Measurements from ENCODE around the gene LINS1.

Gene LINS1

DNA sequence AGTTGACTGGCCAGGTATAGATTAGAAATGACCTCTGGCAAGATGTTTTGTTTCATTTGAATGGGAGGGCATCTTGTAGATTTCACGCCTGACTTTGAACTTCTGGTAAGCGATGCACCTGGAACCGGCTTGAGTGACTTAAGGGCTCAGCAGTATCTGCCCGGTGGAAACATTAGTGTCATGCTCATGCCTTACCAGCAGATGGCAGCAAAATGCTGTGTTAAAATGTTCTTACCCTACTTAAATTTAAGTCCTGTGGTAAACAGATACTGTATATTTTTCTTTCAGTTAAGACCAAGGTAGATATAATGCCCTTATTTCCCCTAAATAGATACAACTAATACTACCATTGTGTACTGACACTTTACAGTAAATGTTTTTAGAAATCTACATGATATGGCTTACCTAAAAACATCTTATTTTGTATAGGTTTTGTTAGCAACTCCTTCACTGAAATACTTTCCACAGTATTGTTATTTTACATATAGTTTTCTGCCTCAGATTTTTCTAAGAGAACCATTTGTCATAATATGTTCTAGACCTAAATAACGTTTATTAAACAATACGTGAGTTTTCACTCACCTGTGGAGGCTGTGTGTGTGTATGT is 25.9 kb upstream of the LINS1 start:
- DNase-seq (peak; percentile 36), ATAC-seq (replicated peaks) (peak; percentile 81 to 82)
- Mint-ChIP-seq H3K27ac (no peak overlapping the region), H3K9me3 (no peaks in the 10 kb centered on the region), H3K4me3 (no peak overlapping the region), H3K27me3 (no peaks in the 10 kb centered on the region), H3K4me1 (peaks cover 0 to 10% of the 10 kb centered on the region in 2 donors), H3K36me3 (peaks cover 15 to 27% of the 10 kb centered on the region in 2 donors)

DNA sequence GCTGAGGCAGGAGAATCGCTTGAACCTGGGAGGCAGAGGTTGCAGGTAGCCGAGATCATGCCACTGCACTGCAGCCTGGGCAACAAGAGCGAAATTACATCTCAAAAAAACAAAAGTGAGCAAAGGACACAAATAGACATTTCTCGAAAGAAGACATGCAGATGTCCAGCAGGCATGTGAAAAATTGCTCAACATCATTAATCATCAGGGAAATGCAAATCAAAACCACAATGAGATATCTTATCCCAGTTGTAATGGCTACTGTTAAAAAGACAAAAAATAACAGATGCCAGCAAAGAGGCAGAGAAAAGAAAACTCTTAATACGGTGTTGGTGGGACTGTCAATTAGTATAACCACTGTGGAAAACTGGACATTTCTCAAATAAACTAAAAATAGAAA is 21.3 kb upstream of the LINS1 start:
- Mint-ChIP-seq H3K4me1 (peaks cover 6 to 8% of the 10 kb centered on the region in 2 donors), H3K9me3 (no peaks in the 10 kb centered on the region), H3K36me3 (peaks cover 25 to 32% of the 10 kb centered on the region in 2 donors), H3K27me3 (no peaks in the 10 kb centered on the region), H3K4me3 (no peak overlapping the region), H3K27ac (no peak overlapping the region)
- no peak for ATAC-seq (replicated peaks)
- no peak for DNase-seq

DNA sequence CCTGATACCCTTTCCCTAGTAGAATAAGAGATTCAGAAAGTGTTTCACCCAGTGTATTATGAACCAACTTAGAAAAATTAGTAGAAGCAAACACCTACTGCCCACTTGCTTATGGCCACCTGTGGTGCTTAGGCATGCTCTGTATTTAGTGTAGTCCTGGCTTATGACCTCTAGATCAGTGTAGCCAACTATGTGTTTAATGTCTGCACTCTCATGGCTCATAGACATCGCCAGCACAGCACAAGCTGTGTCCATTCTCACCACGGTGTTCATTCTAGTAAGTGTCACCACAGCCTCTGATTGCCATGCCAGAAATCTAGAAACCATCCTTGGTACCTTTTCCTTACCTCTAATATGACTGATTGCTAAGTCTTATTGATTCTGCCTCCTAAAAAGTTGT is 14.7 kb upstream of the LINS1 start:
- Mint-ChIP-seq H3K36me3 (peaks cover 42 to 58% of the 10 kb centered on the region in 2 donors), H3K27ac (no peak overlapping the region), H3K9me3 (no peaks in the 10 kb centered on the region), H3K27me3 (no peaks in the 10 kb centered on the region), H3K4me1 (peaks cover 12 to 17% of the 10 kb centered on the region in 2 donors), H3K4me3 (no peak overlapping the region)
- DNase-seq (no peak), ATAC-seq (replicated peaks) (no peak)

DNA sequence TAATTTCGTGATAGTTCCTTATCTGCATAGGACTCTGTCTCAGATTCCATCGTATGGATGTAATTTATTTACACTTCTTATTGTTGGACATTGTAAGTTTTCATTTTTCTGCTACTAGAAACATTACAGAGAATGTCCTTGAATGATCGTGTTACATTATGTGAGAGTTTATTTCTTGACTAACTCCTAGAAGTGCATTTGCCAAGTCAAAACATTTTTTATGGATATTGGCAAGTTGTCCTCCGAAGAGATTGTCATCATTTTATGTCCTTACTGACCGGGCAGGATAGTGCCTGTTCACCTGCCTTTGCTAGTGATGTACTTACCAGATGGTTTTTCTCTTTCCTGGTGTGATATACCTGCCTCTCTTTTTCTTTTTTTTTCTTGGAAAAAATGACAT is 13.8 kb upstream of the LINS1 start:
- Mint-ChIP-seq H3K27me3 (no peaks in the 10 kb centered on the region), H3K9me3 (no peaks in the 10 kb centered on the region), H3K4me3 (no peak overlapping the region), H3K36me3 (peaks cover 39 to 54% of the 10 kb centered on the region in 2 donors), H3K4me1 (peaks cover 12 to 17% of the 10 kb centered on the region in 2 donors), H3K27ac (no peak overlapping the region)
- ATAC-seq (replicated peaks) (no peak), DNase-seq (no peak)

DNA sequence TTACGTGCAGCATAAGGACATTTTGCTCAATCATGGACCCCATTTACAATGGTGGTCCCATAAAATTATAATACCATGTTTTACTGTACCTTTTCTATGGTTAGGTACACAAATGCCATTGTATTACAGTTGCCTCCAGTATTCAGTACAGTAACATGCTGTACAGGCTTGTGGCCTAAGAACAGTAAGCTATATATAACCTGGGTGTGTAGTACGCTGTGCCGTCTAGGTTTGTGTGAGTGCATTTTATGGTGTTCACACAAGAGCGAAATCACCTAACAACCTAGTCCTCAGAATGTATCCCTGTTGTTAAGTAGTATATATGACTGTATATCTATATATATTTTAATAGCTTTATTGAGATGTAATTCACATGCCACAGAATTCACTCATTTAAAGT is 12.9 kb upstream of the LINS1 start:
- Mint-ChIP-seq H3K27me3 (no peaks in the 10 kb centered on the region), H3K4me1 (peaks cover 12 to 17% of the 10 kb centered on the region in 2 donors), H3K4me3 (no peak overlapping the region), H3K9me3 (no peaks in the 10 kb centered on the region), H3K36me3 (peaks cover 34 to 49% of the 10 kb centered on the region in 2 donors), H3K27ac (no peak overlapping the region)
- DNase-seq, result no peak
- ATAC-seq (replicated peaks), result no peak

DNA sequence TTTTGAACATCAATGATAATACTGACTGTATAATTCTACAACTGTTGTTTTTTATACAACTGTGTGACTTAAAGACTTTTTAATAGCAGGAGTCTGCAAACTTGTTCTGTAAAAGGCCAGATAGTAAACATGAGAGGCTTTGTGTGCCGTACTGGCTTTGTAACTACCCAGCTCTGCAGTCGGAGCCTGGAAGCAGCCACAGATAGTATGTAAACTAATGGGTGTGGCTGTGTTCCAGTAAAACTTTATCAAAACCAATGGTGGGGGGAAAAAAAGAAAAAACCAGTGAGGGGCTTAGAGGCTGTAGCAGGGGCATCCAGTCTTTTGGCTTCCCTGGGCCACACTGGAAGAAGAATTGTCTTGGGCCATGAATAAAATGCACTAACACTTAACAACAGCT is 12.4 kb upstream of the LINS1 start:
- Mint-ChIP-seq H3K27me3 (no peaks in the 10 kb centered on the region), H3K9me3 (no peaks in the 10 kb centered on the region), H3K4me1 (peaks cover 8 to 17% of the 10 kb centered on the region in 2 donors), H3K27ac (no peak overlapping the region), H3K36me3 (peaks cover 31 to 50% of the 10 kb centered on the region in 2 donors), H3K4me3 (no peak overlapping the region)
- ATAC-seq (replicated peaks), result no peak
- DNase-seq, result no peak

DNA sequence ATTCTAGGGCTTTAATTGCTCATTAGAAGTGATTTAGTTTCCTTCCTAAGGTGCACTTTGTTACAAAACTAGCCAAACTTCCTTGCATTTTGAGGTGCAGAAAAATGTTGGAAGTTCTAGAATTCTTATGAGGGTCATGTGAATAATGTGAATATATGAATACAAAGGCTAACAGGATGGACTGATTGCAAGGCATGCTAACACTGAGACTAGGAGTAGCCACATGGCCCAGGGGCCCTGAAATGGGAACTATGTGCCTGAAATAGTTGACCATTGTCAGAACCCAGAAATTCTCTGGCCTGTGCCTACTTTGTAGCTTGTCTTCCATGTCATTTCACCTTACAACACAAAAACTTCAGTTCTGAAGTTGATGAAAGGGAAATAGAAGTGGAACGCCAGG is 11.2 kb upstream of the LINS1 start:
- H3K27ac Mint-ChIP-seq, result no peak overlapping the region
- H3K36me3 Mint-ChIP-seq, result peaks cover 26 to 44% of the 10 kb centered on the region in 2 donors
- H3K27me3 Mint-ChIP-seq, result no peaks in the 10 kb centered on the region
- H3K9me3 Mint-ChIP-seq, result no peaks in the 10 kb centered on the region
- ATAC-seq (replicated peaks) (no peak), DNase-seq (no peak)
- H3K4me1 Mint-ChIP-seq, result peaks cover 4 to 17% of the 10 kb centered on the region in 2 donors
- no peak overlapping the region for H3K4me3 Mint-ChIP-seq

DNA sequence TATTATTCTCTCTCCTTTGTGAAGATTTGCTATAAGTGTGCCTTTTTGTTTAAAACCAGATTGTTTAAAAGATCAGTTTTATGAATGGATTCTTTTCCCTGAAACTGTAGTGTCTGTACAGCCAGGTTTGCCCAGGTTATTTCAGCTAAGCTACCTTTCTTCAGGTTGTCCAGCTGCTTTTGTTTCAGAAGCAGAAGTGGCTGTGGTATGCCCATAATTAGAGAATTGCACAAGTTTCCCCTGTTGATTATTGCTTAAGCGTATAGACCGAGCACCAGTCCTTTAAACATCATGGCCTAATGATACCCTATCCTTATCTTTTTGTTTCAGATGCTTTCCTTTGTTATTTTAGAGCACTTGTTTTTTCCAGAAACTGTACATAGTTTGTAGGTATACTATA is 10.6 kb upstream of the LINS1 start:
- Mint-ChIP-seq H3K36me3 (peaks cover 29 to 43% of the 10 kb centered on the region in 2 donors), H3K9me3 (no peaks in the 10 kb centered on the region), H3K4me3 (no peak overlapping the region), H3K27ac (no peak overlapping the region), H3K4me1 (peaks cover 6 to 16% of the 10 kb centered on the region in 2 donors), H3K27me3 (no peaks in the 10 kb centered on the region)
- no peak for DNase-seq
- no peak for ATAC-seq (replicated peaks)

DNA sequence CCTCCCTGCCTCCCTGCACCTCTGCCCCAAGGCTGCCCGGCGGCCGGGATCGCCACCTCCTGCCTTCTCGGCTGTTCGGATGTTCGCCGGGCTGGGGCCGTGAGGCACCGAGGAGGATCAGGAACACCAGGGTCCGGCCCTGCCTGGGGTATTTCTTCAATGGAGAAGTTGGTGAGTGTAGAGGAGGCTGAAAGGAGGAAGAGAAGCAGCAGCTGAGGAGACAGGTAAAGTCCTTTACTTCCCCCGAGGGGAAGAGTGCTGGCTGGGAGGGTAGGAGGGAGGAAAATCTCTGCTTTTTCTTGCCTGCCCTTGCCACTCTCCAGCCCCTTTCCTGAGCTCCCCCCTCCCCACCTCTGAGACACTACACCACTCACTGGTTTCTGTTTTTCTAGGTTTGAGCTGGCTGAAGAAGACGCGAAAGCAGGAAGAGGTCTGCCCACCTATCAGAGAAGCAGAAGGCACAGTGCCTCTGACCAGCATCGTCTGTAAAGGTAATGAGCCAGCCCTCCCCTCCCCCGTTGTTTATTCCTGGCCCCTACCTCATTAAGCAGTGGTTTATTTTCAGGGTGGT is 924 bp upstream of the LINS1 start:
- Mint-ChIP-seq H3K36me3 (peaks cover 13 to 15% of the 10 kb centered on the region in 2 donors), H3K27ac (no peak overlapping the region), H3K27me3 (no peaks in the 10 kb centered on the region), H3K4me1 (peaks cover 16 to 36% of the 10 kb centered on the region in 2 donors), H3K4me3 (no peak overlapping the region), H3K9me3 (no peaks in the 10 kb centered on the region)
- peak; percentile 47 for DNase-seq
- ATAC-seq (replicated peaks), result peak; percentile 61 to 69

DNA sequence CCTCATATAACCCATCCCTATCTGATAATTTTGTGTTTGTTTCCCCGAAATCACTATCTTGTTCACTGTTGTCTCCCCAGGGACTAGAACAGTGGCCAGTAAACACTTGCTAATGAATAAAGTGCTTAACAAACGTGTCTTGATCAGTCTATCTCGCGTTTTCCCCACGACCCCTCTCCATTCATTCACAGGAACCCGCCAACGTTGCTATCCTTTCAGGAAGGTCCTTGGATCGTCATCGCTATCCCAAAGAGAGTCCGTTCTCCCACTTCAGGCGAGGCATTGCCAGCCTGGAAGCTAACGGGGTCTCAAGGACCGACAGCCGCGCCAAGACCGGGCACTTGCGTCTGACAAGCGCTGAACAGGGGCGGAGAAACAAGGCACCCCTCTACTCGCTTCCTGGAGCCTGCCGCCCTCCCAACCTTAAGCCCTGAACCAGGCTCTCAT is 344 bp downstream of the LINS1 start:
- Mint-ChIP-seq H3K36me3 (peaks cover 13 to 20% of the 10 kb centered on the region in 2 donors), H3K9me3 (peaks cover 0 to 4% of the 10 kb centered on the region in 2 donors), H3K4me3 (no peak overlapping the region), H3K27ac (no peak overlapping the region), H3K27me3 (no peaks in the 10 kb centered on the region), H3K4me1 (peaks cover 19 to 48% of the 10 kb centered on the region in 2 donors)
- ATAC-seq (replicated peaks) (peak; percentile 19 to 20), DNase-seq (no peak)

DNA sequence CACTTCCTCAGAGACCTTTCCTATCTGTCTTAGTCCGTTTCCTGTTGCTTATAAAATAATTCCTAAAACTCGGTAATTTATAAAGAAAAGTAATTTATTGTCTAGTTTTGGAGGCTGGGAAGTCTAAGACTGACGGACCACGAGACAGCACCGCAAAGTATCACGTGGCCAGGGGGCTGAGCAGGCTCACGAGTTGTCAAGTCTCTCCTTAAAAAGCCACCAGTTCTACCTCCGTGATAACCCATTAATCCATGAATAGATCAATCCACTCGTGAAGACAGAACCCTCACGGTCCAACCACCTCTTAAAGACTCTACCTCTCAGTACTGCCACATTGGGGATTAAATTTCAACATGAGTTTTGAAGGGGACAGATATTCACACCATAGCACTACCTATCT is 821 bp downstream of the LINS1 start:
- H3K9me3 Mint-ChIP-seq, result peaks cover 0 to 4% of the 10 kb centered on the region in 2 donors

DNA sequence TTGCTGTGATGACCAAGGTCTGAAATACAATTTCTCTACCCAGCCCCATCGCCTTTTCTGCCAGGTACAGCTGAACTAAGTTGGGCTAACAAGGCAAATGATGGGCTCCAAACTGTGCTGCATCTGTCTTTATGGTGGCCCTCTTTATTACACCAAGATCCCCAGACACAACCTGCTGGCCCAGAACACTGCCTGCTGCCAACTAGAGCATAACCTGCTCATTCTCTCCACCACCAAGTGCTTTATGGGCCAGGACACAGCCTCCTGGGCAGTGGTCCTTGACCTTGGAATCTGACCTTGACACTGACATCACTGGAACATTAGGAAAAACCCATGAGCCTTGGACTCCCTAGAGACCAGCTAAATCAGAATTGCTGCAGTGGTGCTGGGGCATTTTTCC is 3.3 kb downstream of the LINS1 start:
- H3K4me1 Mint-ChIP-seq, result peaks cover 24 to 51% of the 10 kb centered on the region in 2 donors
- DNase-seq (no peak), ATAC-seq (replicated peaks) (no peak)
- peak overlapping the region; percentile 22 for H3K27ac Mint-ChIP-seq
- H3K9me3 Mint-ChIP-seq, result peaks cover 0 to 4% of the 10 kb centered on the region in 2 donors
- H3K27me3 Mint-ChIP-seq, result no peaks in the 10 kb centered on the region
- H3K4me3 Mint-ChIP-seq, result no peak overlapping the region
- H3K36me3 Mint-ChIP-seq, result peaks cover 13 to 16% of the 10 kb centered on the region in 2 donors

More for the DNA sequence above, 821 bp downstream of the LINS1 start:
- Mint-ChIP-seq H3K27ac (no peak overlapping the region), H3K27me3 (no peaks in the 10 kb centered on the region), H3K4me3 (no peak overlapping the region), H3K36me3 (peaks cover 12 to 20% of the 10 kb centered on the region in 2 donors), H3K4me1 (peaks cover 21 to 49% of the 10 kb centered on the region in 2 donors)
- no peak for DNase-seq
- ATAC-seq (replicated peaks), result no peak

DNA sequence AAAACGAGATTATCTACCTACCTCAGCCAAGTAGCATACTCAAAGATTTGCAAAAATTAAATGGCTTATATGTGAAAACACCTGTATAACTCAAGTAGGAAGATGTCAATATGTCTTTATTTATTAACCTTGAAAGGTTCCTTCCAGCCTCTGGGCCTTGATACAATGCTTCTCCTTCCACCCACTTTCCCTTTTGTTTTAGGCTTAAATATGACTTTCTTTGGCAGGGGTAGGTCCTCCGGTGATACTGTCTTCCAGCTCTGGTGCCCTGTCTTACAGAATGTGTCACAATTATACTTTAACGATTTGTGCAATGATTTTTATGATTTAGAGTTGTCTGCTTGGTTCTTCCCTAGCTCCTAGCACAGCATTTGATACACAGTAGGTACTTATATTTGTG is 4.1 kb downstream of the LINS1 start:
- no peak for DNase-seq
- ATAC-seq (replicated peaks), result no peak
- H3K27me3 Mint-ChIP-seq, result no peaks in the 10 kb centered on the region
- H3K36me3 Mint-ChIP-seq, result peaks cover 13 to 16% of the 10 kb centered on the region in 2 donors
- H3K27ac Mint-ChIP-seq, result peak overlapping the region; percentile 32
- H3K4me1 Mint-ChIP-seq, result peaks cover 21 to 47% of the 10 kb centered on the region in 2 donors
- peak overlapping the region in 1 of 2 donors; percentile 27 for H3K4me3 Mint-ChIP-seq
- H3K9me3 Mint-ChIP-seq, result peaks cover 0 to 4% of the 10 kb centered on the region in 2 donors

DNA sequence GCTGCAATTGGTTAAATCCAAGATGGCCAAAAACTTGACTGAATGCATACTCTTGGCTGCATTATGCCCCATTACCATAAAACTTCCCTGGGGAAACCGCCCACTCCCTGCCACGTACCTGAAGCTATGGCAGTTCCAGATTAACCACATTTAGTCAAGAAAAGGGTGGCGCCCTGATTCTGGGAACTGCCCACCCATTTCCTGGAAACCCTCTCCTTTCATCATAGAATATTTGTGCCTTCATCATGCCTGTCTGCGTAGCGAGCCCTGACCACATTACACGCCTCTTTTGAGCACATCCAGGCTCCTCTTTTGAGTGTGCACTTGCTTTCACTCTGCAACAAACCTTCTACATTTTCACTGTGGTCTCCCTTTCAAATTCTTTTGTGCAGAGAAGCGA is 5.2 kb downstream of the LINS1 start:
- Mint-ChIP-seq H3K4me1 (peaks cover 24 to 51% of the 10 kb centered on the region in 2 donors), H3K27ac (peak overlapping the region; percentile 40), H3K4me3 (peak overlapping the region; percentile 7 to 17), H3K9me3 (peaks cover 0 to 4% of the 10 kb centered on the region in 2 donors), H3K36me3 (peaks cover 15 to 21% of the 10 kb centered on the region in 2 donors), H3K27me3 (no peaks in the 10 kb centered on the region)
- DNase-seq (peak; percentile 72), ATAC-seq (replicated peaks) (peak; percentile 82 to 86)

DNA sequence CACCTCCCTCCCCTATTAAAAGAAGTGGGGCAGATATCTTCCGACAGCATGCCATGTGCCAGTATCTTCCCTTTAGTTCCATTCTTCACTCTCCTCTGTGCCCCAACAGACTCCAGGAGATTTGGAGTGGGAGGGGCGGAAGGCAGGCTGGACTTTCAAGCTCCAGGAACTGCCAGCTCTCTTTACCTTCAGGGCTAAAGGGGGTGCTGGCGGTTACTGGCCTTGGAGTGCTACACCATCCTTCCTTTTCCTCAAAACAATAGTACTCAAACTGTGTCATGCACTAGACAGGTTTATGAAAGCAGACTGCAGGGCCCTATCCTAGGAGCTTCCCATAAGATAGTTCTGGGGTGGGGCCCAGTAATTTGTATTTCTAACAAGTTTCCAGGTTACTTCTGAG is 6.0 kb downstream of the LINS1 start:
- Mint-ChIP-seq H3K9me3 (peaks cover 0 to 6% of the 10 kb centered on the region in 2 donors), H3K36me3 (peaks cover 15 to 24% of the 10 kb centered on the region in 2 donors), H3K27me3 (no peaks in the 10 kb centered on the region), H3K27ac (peak overlapping the region; percentile 51), H3K4me1 (peaks cover 26 to 51% of the 10 kb centered on the region in 2 donors), H3K4me3 (no peak overlapping the region)
- ATAC-seq (replicated peaks) (no peak), DNase-seq (no peak)
